ENCODE measurements around the gene TM4SF4. TPM values are rescaled to one million over a fixed set of nuclear protein-coding genes. Genes with fewer than 3 reads are reported as not detected.

Gene TM4SF4
- total RNA-seq, 4 donors from 2014 or later, result 3.4 TPM; not detected in 3

DNA sequence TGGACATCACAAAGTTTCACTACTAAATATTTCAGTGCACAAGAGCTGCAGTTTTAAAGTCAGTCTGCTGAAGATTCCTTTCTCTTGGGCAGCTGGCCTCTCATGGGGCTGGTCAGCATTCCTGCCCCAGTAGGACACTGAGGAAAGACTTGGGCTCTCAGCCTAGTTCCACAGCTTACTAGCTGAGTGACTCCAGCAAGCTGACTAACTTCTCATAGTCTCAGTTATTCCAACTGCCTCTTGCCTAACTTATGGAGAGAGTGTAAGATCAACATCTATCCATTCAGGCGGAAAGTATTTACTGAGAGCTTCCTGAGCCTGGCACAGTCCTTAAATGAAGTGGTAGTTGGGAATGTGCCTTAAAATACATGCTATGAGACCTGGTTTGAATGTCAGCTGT lies 27.0 kb downstream of the TM4SF4 start:
- Histone ChIP-seq H3K27me3 (no peaks in the 10 kb centered on the region), H3K4me1 (peaks cover 20 to 31% of the 10 kb centered on the region in 2 donors), H3K9me3 (no peaks in the 10 kb centered on the region), H3K27ac (peak overlapping the region; percentile 70 to 89 (median 85)), H3K4me3 (replicated peaks in 1 of 3) (no peak overlapping the region), H3K36me3 (no peaks in the 10 kb centered on the region)
- intact Hi-C loops (cut with DNase I), result no loop called here
- peak in 1 of 2 donors; percentile 73 for DNase-seq
- TF ChIP-seq POLR2A (IDR thresholded peaks at IDR 0.05) (peak in 1 of 2 donors; percentile 61), CTCF (IDR thresholded peaks at IDR 0.05) (peak in 1 of 6 experiments; percentile 17)
- WGBS, 2 donors, result 58 to 91% methylated on average over 1 of the region's 1 CpG

- Histone ChIP-seq H3K9me3 (no peaks in the 10 kb centered on the region), H3K4me3 (replicated peaks in 1 of 3) (no peak overlapping the region), H3K4me1 (peaks cover 28 to 40% of the 10 kb centered on the region in 2 donors), H3K27me3 (no peaks in the 10 kb centered on the region), H3K36me3 (no peaks in the 10 kb centered on the region), H3K27ac (peak overlapping the region in 2 of 3 donors; percentile 81 to 85)
- no peak for TF ChIP-seq CTCF (IDR thresholded peaks at IDR 0.05)
- TF ChIP-seq POLR2A (IDR thresholded peaks at IDR 0.05), result no peak
- WGBS, 2 donors, result 81 to 86% methylated on average over 3 of the region's 3 CpGs
- intact Hi-C loops (cut with DNase I), result no loop called here
- DNase-seq, result no peak
Measured at GRCh38 chr3:149502438-149502837, 27.9 kb downstream of the TM4SF4 start.

GRCh38 chr3:149506540-149506939 lies 32.0 kb downstream of the TM4SF4 start:
- Histone ChIP-seq H3K9me3 (no peaks in the 10 kb centered on the region), H3K27me3 (no peaks in the 10 kb centered on the region), H3K4me3 (replicated peaks in 1 of 3) (no peak overlapping the region), H3K4me1 (peaks cover 45 to 71% of the 10 kb centered on the region in 2 donors), H3K27ac (peak overlapping the region; percentile 23 to 92 (median 81)), H3K36me3 (no peaks in the 10 kb centered on the region)
- WGBS, 2 donors, result 30 to 51% methylated on average over 1 of the region's 1 CpG
- TF ChIP-seq POLR2A (IDR thresholded peaks at IDR 0.05) (no peak), CTCF (IDR thresholded peaks at IDR 0.05) (no peak)
- intact Hi-C loops (cut with DNase I), result no loop called here
- no peak for DNase-seq

GRCh38 chr3:149506965-149507364 lies 32.5 kb downstream of the TM4SF4 start:
- no peaks in the 10 kb centered on the region for H3K36me3 ChIP-seq
- peaks cover 47 to 70% of the 10 kb centered on the region in 2 donors for H3K4me1 ChIP-seq
- H3K9me3 ChIP-seq, result no peaks in the 10 kb centered on the region
- no peak overlapping the region for H3K4me3 ChIP-seq (replicated peaks in 1 of 3)
- intact Hi-C loops (cut with DNase I), result no loop called here
- TF ChIP-seq CTCF (IDR thresholded peaks at IDR 0.05), result no peak
- no peaks in the 10 kb centered on the region for H3K27me3 ChIP-seq
- 46% methylated on average over 2 of the region's 2 CpGs for WGBS, 2 donors
- peak overlapping the region; percentile 23 to 92 (median 81) for H3K27ac ChIP-seq
- DNase-seq, result no peak

DNA sequence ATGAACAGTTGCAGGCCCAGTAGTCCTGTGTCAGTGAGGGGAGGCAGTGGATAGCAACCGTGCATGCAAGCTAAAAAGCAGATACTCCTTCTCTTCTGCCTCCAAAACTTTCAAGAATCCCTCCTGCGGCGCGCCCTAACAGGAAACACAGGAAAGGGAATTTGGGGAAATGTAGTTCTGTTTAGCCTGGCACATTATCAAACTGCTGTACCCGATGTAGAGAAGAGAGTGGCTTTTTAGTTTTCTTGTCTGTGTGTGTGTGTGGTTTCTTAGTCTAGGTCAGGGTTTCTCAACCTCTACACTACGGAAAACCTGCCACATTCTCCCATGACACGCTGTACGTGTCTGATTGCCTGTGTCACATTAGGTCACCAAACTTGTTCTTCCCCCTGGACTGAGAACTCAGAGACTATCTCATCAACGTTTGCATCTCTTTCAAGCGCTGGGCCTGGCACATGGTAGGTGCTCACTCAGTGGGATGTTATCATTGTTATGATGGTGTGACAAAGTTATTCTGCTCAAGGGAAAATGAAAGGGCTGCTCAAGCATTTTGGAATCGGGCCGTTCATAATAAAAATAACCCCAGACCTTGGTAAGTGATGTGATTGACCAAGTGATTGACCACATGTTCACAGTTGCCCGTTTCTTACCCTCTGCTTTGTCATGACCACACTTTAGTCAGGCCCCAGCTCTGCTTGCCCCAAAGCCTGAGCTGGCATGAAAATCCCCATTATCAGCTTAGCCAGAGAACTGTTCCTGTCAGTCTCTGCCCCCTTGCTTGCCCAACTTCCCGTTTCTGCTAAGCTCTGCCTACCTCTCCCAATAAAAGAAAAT lies 33.2 kb downstream of the TM4SF4 start:
- peak overlapping the region; percentile 23 to 92 (median 81) for H3K27ac ChIP-seq
- peaks cover 40 to 67% of the 10 kb centered on the region in 2 donors for H3K4me1 ChIP-seq
- intact Hi-C loops (cut with DNase I), result no loop called here
- TF ChIP-seq POLR2A (IDR thresholded peaks at IDR 0.05), result no peak
- H3K27me3 ChIP-seq, result no peaks in the 10 kb centered on the region
- no peaks in the 10 kb centered on the region for H3K36me3 ChIP-seq
- 46 to 57% methylated on average over 14 of the region's 14 CpGs for whole genome bisulfite sequencing, 2 donors
- DNase-seq, result peak in 1 of 2 donors; percentile 20
- no peaks in the 10 kb centered on the region for H3K9me3 ChIP-seq
- no peak overlapping the region for H3K4me3 ChIP-seq (replicated peaks in 1 of 3)
